GM21381 (cell line): ENCODE results near the gene DNAJB7.
"Not testable (repeated sequence)": the region's sequence is repeated elsewhere in the genome, so short reads cannot be mapped to it uniquely, and the experiment has no call there.

ENCODE experiments used
- ATAC-seq: cut with Tn5 transposase; IDR thresholded peaks from one replicate; pipeline ENCODE4 v1.9.1; 2021; ENCODE audit warnings: mild to moderate bottlenecking, moderate library complexity; ENCODE audit not compliant: unreplicated experiment

The DNAJB7 gene

GRCh38 chr22:40862013-40862412 lies at the start of gene DNAJB7:
Gene DNAJB7, minus strand, starts transcription at chr22:40862113. Its CDS starts 119 bp downstream, at chr22:40861994.
- no peak for ATAC-seq

- ATAC-seq = no peak
Measured at GRCh38 chr22:40908895-40909294, 47.0 kb upstream of the DNAJB7 start.

GRCh38 chr22:40904101-40904500 lies 42.2 kb upstream of the DNAJB7 start:
- no peak for ATAC-seq

GRCh38 chr22:40898850-40899357 lies 37.0 kb upstream of the DNAJB7 start:
- ATAC-seq = no peak

- ATAC-seq = no peak
Measured at GRCh38 chr22:40894417-40894816, 32.5 kb upstream of the DNAJB7 start.

GRCh38 chr22:40890881-40891280 lies 29.0 kb upstream of the DNAJB7 start:
- no peak for ATAC-seq

- no peak for ATAC-seq
Measured at GRCh38 chr22:40889116-40889515, 27.2 kb upstream of the DNAJB7 start.

- ATAC-seq = no peak
Measured at GRCh38 chr22:40878922-40879321, 17.0 kb upstream of the DNAJB7 start.

- ATAC-seq = no peak
Measured at GRCh38 chr22:40877488-40877887, 15.6 kb upstream of the DNAJB7 start.

- ATAC-seq = no peak
Measured at GRCh38 chr22:40876907-40877306, 15.0 kb upstream of the DNAJB7 start.

GRCh38 chr22:40875111-40875510 lies 13.2 kb upstream of the DNAJB7 start:
- ATAC-seq = no peak

GRCh38 chr22:40874016-40874415 lies 12.1 kb upstream of the DNAJB7 start:
- no peak for ATAC-seq

- ATAC-seq = not testable (repeated sequence)
Measured at GRCh38 chr22:40868379-40868778, 6.5 kb upstream of the DNAJB7 start.

GRCh38 chr22:40867109-40867508 lies 5.2 kb upstream of the DNAJB7 start:
- ATAC-seq = no peak

- no peak for ATAC-seq
Measured at GRCh38 chr22:40862537-40862936, 624 bp upstream of the DNAJB7 start.

GRCh38 chr22:40857309-40857855 lies 4.5 kb downstream of the DNAJB7 start:
- no peak for ATAC-seq

GRCh38 chr22:40856513-40857308 lies 5.2 kb downstream of the DNAJB7 start, which contains the start of the genes ST13 and XPNPEP3:
Gene ST13, minus strand, starts transcription at chr22:40856639. Its CDS starts 99 bp downstream, at chr22:40856540.
Gene XPNPEP3, plus strand, starts transcription at chr22:40857148. Its CDS starts 34 bp downstream, at chr22:40857182.
- peak; percentile 89 for ATAC-seq

GRCh38 chr22:40855979-40856512 lies 5.9 kb downstream of the DNAJB7 start:
- peak; percentile 20 for ATAC-seq

- no peak for ATAC-seq
Measured at GRCh38 chr22:40855071-40855978, 6.6 kb downstream of the DNAJB7 start.

- ATAC-seq = no peak
Measured at GRCh38 chr22:40853961-40854360, 8.0 kb downstream of the DNAJB7 start.

GRCh38 chr22:40853333-40853732 lies 8.6 kb downstream of the DNAJB7 start:
- no peak for ATAC-seq
